HEK293 (cell line): ENCODE measurements around the gene DYNC1I1.
A peak's percentile ranks its signal among the peaks of the same experiment; 100 is the strongest.

Source experiments
- CTCF ChIA-PET: fragments of 350-600 bp; formaldehyde crosslinking; extraction: SDS; loops from one replicate; lab custom pipeline; 2021; ENCODE audit warnings: antibody characterized with exemption; lab: Yijun Ruan, JAX
- POLR2A ChIA-PET: fragments of 300-600 bp; formaldehyde crosslinking; extraction: SDS; loops from one replicate; lab custom pipeline; 2020; ENCODE audit warnings: antibody characterized with exemption, inconsistent platforms; lab: Yijun Ruan, JAX
- H3K27ac ChIP-seq: fragments of 200-500 bp; sonication (Bioruptor generic); 2 replicates; pipeline ENCODE4 v1.5.1; 2014; ENCODE audit warnings: low read depth, low read length, control low read depth, inconsistent platforms; ENCODE audit errors: extremely low read depth
- H3K36me3 ChIP-seq, 2 experiments: fragments of 200-500 bp in 1 of 2; sonication (Bioruptor generic) in 1 of 2; 1 replicate in 1 of 2; 2 replicates in 1 of 2; pipeline ENCODE4 v1.5.1; 2014 to 2017; ENCODE audit warnings: inconsistent platforms in 2 of 2, low read length in 2 of 2; ENCODE audit not compliant: control insufficient read depth in 2 of 2, insufficient read depth in 1 of 2
- H3K4me1 ChIP-seq: fragments of 200-500 bp; sonication (Bioruptor generic); 2 replicates; pipeline ENCODE4 v1.5.1; 2014; ENCODE audit warnings: mild to moderate bottlenecking, low read length, inconsistent platforms; ENCODE audit not compliant: control insufficient read depth, insufficient read depth
- H3K4me3 ChIP-seq: 2 replicates; pipeline ENCODE4 v1.5.1; 2011; ENCODE audit warnings: low read depth, mild to moderate bottlenecking, control low read depth, low read length, moderate library complexity
- H3K9me3 ChIP-seq: fragments of 200-500 bp; sonication (Bioruptor generic); 2 replicates; pipeline ENCODE4 v1.5.1; 2014; ENCODE audit warnings: low read depth, low read length, inconsistent platforms; ENCODE audit not compliant: control insufficient read depth, insufficient read depth
- HIC1 ChIP-seq: fragments of 450-650 bp; formaldehyde crosslinking; IDR thresholded peaks from 2 replicates; pipeline ENCODE4 v1.5.1; 2016; ENCODE audit warnings: missing biosample characterization, missing genetic modification characterization
- KLF10 ChIP-seq: fragments of 450-650 bp; IDR thresholded peaks from 2 replicates; pipeline ENCODE4 v1.5.1; 2018; ENCODE audit warnings: missing biosample characterization, mild to moderate bottlenecking, missing genetic modification characterization
- KLF16 ChIP-seq: fragments of 450-650 bp; formaldehyde crosslinking; IDR thresholded peaks from 2 replicates; pipeline ENCODE4 v1.5.1; 2017; ENCODE audit warnings: missing biosample characterization, missing genetic modification characterization
- KLF7 ChIP-seq: fragments of 450-650 bp; formaldehyde crosslinking; IDR thresholded peaks from 2 replicates; pipeline ENCODE4 v1.5.1; 2016; ENCODE audit warnings: missing biosample characterization, missing genetic modification characterization, borderline replicate concordance
- KLF8 ChIP-seq: fragments of 450-650 bp; formaldehyde crosslinking; IDR thresholded peaks from 2 replicates; pipeline ENCODE4 v1.5.1; 2016; ENCODE audit warnings: missing biosample characterization, missing genetic modification characterization
- OSR2 ChIP-seq: fragments of 450-650 bp; formaldehyde crosslinking; IDR thresholded peaks from 2 replicates; pipeline ENCODE4 v1.5.1; 2016; ENCODE audit warnings: missing biosample characterization, missing genetic modification characterization
- PBX3 ChIP-seq: sonication (generic); formaldehyde crosslinking; IDR thresholded peaks from 2 replicates; pipeline ENCODE4 v1.8.1; 2022; ENCODE audit warnings: mild to moderate bottlenecking, moderate library complexity, missing genetic modification reagents
- PRDM2 ChIP-seq: fragments of 450-650 bp; formaldehyde crosslinking; IDR thresholded peaks from 2 replicates; pipeline ENCODE4 v1.5.1; 2016; ENCODE audit warnings: missing biosample characterization, missing genetic modification characterization, borderline replicate concordance
- SP3 ChIP-seq: fragments of 450-650 bp; formaldehyde crosslinking; IDR thresholded peaks from 2 replicates; pipeline ENCODE4 v1.5.1; 2016; ENCODE audit warnings: missing biosample characterization, missing genetic modification characterization
- SP7 ChIP-seq: fragments of 450-650 bp; formaldehyde crosslinking; IDR thresholded peaks from 2 replicates; pipeline ENCODE4 v1.5.1; 2016; ENCODE audit warnings: missing biosample characterization, missing genetic modification characterization
- ZBTB11 ChIP-seq: fragments of 450-650 bp; formaldehyde crosslinking; conservative IDR thresholded peaks from 2 replicates; pipeline ENCODE4 v1.5.1; 2016; ENCODE audit warnings: low read depth, missing biosample characterization, missing genetic modification characterization
- ZBTB8A ChIP-seq: fragments of 450-650 bp; formaldehyde crosslinking; IDR thresholded peaks from 2 replicates; pipeline ENCODE4 v1.5.1; 2016; ENCODE audit warnings: missing biosample characterization, missing genetic modification characterization
- ZFHX2 ChIP-seq: fragments of 450-650 bp; formaldehyde crosslinking; conservative IDR thresholded peaks from 2 replicates; pipeline ENCODE4 v1.5.1; 2016; ENCODE audit warnings: missing biosample characterization, missing genetic modification characterization
- ZNF133 ChIP-seq: fragments of 450-650 bp; formaldehyde crosslinking; IDR thresholded peaks from 2 replicates; pipeline ENCODE4 v1.5.1; 2016; ENCODE audit warnings: missing biosample characterization, missing genetic modification characterization
- ZNF561 ChIP-seq: fragments of 450-650 bp; IDR thresholded peaks from 2 replicates; pipeline ENCODE4 v1.5.1; 2018; ENCODE audit warnings: missing biosample characterization, missing genetic modification characterization, borderline replicate concordance
- ZNF596 ChIP-seq: fragments of 450-650 bp; IDR thresholded peaks from 2 replicates; pipeline ENCODE4 v1.5.0; 2018; ENCODE audit warnings: missing biosample characterization, mild to moderate bottlenecking, missing genetic modification characterization, moderate library complexity
- ZNF600 ChIP-seq: fragments of 450-650 bp; formaldehyde crosslinking; IDR thresholded peaks from 2 replicates; pipeline ENCODE4 v1.5.1; 2016; ENCODE audit warnings: missing biosample characterization, missing genetic modification characterization
- ZNF610 ChIP-seq: fragments of 450-650 bp; formaldehyde crosslinking; IDR thresholded peaks from 2 replicates; pipeline ENCODE4 v1.5.1; 2016; ENCODE audit warnings: missing biosample characterization, missing genetic modification characterization, borderline replicate concordance
- ZNF624 ChIP-seq: fragments of 450-650 bp; formaldehyde crosslinking; IDR thresholded peaks from 2 replicates; pipeline ENCODE4 v1.5.1; 2017; ENCODE audit warnings: missing biosample characterization, missing genetic modification characterization
- ZNF785 ChIP-seq: fragments of 450-650 bp; formaldehyde crosslinking; IDR thresholded peaks from 2 replicates; pipeline ENCODE4 v1.5.1; 2016; ENCODE audit warnings: missing biosample characterization, missing genetic modification characterization
- ZNF792 ChIP-seq: fragments of 450-650 bp; formaldehyde crosslinking; IDR thresholded peaks from 2 replicates; pipeline ENCODE4 v1.5.1; 2016; ENCODE audit warnings: missing biosample characterization, missing genetic modification characterization
- ZXDB ChIP-seq: fragments of 450-650 bp; formaldehyde crosslinking; IDR thresholded peaks from 2 replicates; pipeline ENCODE4 v1.5.1; 2016; ENCODE audit warnings: missing biosample characterization, missing genetic modification characterization
- TF ChIP-seq, protein P1 (sequence below): fragments of 450-650 bp; formaldehyde crosslinking; optimal IDR thresholded peaks from 2 replicates; pipeline ENCODE3; 2016; ENCODE audit warnings: missing biosample characterization, mild to moderate bottlenecking, missing genetic modification characterization

Gene DYNC1I1

GRCh38 chr7:95772298-95772770 lies at the start of gene DYNC1I1:
Gene DYNC1I1, plus strand, starts transcription at chr7:95772554. Its CDS starts 32,176 bp downstream, at chr7:95804730.
- Histone ChIP-seq H3K4me3 (peak within 1 kb of the TSS; percentile 56), H3K27ac (peak within 1 kb of the TSS; percentile 39; the same call in 1 of the 2 replicates), H3K9me3 (no peaks in the 10 kb centered on the region), H3K4me1 (peaks cover 8% of the 10 kb centered on the region; the same call in 1 of the 2 replicates), H3K36me3 (no peaks in the 10 kb centered on the region)
- ChIA-PET CTCF (interaction anchor here (0.7 to 1.1 kb wide), 2 partner anchors 29 to 47 kb away, joined by 3 to 4 read pairs; no protein-coding TSS in a partner anchor), POLR2A (no interaction called here)
- TF ChIP-seq ZNF561 (tag by site-specific recombination) (peak; percentile 62; the same call in 1 of the 2 replicates), ZNF596 (tag by site-specific recombination) (0 out of 2 replicates have a peak, but pooled peaks have one; percentile 17), PRDM2 (tag by site-specific recombination) (no peak), ZNF785 (tag by site-specific recombination) (peak; percentile 29; the same call in 1 of the 2 replicates), ZNF600 (tag by site-specific recombination) (peak; percentile 63), KLF16 (peak; percentile 68; the same call in 1 of the 2 replicates), KLF7 (tag by site-specific recombination) (peak; percentile 37; the same call in 1 of the 2 replicates), ZNF624 (tag by site-specific recombination) (no peak), ZNF792 (tag by site-specific recombination) (0 out of 2 replicates have a peak, but pooled peaks have one; percentile 14), KLF8 (tag by site-specific recombination) (peak; percentile 92), ZBTB8A (peak; percentile 73), KLF10 (tag by site-specific recombination) (peak; percentile 58), PBX3 (CRISPR knock-in tag) (0 out of 2 replicates have a peak, but pooled peaks have one; percentile 9), ZXDB (tag by site-specific recombination) (peak; percentile 28; the same call in 1 of the 2 replicates), OSR2 (tag by site-specific recombination) (peak; percentile 58), ZFHX2 (peak; percentile 94), SP7 (tag by site-specific recombination) (peak; percentile 40), ZNF610 (peak; percentile 90; the same call in 1 of the 2 replicates), SP3 (peak; percentile 92), HIC1 (tag by site-specific recombination) (peak; percentile 87), ZNF133 (tag by site-specific recombination) (no peak), ZBTB11 (peak; percentile 66; the same call in 1 of the 2 replicates)
- TF ChIP-seq, protein P1, sequence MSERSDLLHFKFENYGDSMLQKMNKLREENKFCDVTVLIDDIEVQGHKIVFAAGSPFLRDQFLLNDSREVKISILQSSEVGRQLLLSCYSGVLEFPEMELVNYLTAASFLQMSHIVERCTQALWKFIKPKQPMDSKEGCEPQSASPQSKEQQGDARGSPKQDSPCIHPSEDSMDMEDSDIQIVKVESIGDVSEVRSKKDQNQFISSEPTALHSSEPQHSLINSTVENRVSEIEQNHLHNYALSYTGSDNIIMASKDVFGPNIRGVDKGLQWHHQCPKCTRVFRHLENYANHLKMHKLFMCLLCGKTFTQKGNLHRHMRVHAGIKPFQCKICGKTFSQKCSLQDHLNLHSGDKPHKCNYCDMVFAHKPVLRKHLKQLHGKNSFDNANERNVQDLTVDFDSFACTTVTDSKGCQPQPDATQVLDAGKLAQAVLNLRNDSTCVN (tag by site-specific recombination) = peak; percentile 92
